NCI-H2196 treated with DMSO at 0.1 percent for 48 hours (cell line): Measurements from ENCODE around the gene FRA10AC1.

Source experiments
- DNase-seq: peaks from one replicate; lab custom pipeline; 2025; ENCODE audit not compliant: unreplicated experiment; lab: John Stamatoyannopoulos, UW

Gene FRA10AC1

GRCh38 chr10:93702210-93703001, at the start of gene FRA10AC1:
Gene FRA10AC1 (minus strand): TSS chr10:93702592. CDS start chr10:93700106, 2,486 bp downstream.
- DNase-seq: peak; percentile 39

DNA sequence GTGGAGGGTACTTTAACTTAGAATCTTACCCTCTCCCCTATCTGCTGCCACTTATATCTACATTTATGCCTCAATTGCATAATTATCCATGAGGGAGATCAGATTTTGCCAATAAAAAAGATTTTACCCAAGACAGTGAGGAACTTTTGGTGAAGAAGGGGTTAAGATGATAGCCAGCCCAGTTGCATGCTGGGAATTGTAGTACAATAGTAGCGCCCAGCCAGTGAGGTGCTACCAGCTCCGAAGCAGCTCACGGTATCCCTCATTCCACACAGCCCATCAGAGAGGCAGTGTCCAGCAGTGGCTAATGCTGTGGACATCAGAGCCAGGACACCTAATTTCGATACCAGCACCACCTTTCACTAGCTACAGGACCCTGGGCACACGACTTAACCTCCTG, 49.4 kb upstream of the FRA10AC1 start:
- DNase-seq: no peak

- no peak for DNase-seq
These were observed 48.7 kb upstream of the FRA10AC1 start for GRCh38 chr10:93751124-93751523.

- no peak for DNase-seq
These were observed 46.9 kb upstream of the FRA10AC1 start for GRCh38 chr10:93749218-93749799.

DNA sequence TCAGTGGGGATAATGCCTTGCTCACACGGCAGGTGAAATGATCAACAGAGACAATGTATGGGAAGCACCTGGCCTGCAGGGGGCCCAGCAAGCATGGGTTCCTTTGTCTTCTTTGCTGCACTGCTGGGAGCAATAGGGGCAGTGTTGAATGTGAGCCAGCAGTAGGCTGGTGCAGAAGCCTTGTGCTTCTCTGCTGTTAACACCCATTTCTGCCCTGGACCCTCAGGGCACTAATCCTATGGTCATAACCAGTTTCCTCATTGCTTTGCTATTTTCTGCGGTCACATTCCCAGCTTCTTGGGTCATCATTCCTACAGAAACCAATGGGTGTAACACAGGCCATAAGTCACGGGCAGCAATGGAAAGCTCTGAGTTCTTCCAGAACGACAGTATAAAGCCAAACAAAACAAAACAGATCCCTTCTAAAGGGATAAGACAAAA, 44.5 kb upstream of the FRA10AC1 start:
- DNase-seq: no peak

GRCh38 chr10:93745408-93746065, 43.1 kb upstream of the FRA10AC1 start:
- no peak for DNase-seq

DNA sequence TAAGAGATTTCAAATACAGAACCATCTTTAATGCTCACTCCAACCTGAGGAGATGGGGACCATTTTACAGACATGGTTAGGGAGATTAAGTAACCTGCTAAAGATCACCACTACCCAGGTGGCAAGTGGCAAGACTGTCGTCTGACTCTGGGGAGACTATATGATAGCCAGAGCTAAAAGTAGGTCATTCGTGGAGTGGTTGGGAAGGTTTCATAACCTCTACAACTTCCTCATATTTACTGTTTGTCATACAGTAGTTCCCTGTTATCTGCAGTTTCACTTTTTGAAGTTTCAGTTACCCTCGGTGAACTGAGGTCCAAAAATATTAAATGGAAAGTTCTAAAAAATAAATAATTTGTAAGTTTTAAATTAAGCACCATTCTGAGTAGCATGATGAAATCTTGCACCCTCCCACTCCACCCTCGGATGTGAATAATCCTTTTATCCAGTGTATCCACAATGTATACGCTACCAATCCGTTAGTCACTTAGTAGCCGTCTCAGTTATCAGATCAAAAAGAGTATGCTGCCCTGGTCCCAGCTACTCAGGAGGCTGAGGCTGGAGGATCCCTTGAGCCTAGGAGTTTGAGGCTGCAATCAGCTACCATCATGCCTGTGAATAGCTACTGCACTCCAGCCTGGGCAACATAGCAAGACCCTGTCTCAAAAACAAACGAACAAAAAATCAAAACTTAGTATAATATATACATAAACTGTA, 40.4 kb upstream of the FRA10AC1 start:
- no peak for DNase-seq

- no peak for DNase-seq
These were observed 39.0 kb upstream of the FRA10AC1 start for GRCh38 chr10:93741367-93741766.

DNA sequence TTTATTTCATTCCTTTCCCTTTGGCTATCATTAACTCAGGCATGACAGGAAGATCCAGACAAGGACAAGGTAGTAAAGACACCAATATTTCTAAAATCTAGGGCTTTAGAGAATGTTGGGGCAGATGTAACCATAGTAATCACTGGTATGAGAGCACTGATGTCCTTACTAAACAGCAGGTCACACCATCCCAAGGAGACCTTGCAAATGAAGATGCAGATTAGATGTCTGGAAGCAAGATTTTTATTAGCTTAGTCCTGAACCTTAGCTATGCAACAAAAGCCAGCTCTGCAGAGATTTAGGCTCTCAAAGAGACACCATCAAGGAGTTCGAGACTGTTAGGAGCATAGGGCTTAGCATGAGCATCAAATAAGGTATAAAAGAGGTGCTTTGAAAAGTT, 23.6 kb upstream of the FRA10AC1 start:
- DNase-seq: no peak

DNA sequence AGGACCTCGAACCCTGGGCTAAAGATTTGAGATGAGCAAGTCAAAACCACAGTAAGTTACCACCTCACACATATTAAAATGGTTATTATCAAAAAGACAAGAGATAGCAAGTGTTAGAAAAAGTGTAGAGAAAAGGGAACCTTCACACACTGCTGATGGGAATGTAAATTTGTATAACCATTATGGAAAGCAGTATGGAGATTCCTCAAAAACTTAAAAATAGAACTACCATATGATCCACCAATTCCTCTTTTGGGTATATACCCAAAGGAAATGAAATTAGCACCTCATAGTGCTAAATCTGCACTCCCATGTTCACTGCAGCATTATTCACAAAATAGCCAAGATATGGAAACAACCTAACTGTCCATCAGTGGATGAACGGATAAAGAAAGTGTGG, 20.8 kb upstream of the FRA10AC1 start:
- DNase-seq: no peak

DNA sequence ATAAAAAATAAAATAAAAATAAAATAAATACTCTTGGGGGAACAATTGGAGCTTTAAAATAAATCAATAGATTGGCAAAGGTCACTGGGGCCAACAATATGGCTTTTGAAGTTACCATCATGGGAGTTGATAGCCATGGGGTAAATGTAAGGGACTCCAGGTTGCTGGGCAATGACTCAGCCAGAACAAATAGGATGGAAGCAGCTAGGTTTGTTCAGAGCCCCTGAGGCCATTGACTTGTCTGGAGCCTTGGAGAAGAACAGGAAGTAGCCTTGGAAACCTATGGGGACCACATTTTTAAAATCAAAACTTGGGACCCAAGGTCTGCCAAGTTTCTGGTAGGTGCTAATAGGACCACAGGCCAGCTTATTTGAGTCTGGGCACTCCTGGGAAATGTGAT, 20.2 kb upstream of the FRA10AC1 start:
- no peak for DNase-seq

DNA sequence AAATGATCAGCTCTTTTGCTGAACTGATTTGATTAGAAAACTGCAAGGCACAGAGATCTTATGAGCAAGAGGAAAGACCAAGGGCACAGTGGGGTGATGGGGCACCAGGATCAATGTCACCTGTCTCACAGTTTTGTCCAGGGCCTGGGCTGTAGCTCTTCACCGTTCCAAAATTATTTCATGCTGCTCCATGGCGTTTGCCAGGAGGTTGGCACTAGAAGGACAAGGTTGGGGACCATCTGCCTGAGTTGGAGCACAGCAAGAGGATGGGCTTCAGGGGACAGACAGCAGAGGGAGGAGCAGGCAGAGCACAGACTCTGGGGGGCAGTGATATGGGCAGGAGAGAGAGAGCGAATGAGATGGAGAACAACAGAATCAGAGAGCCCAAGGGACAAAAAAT, 17.5 kb upstream of the FRA10AC1 start:
- no peak for DNase-seq

- no peak for DNase-seq
These were observed 16.7 kb upstream of the FRA10AC1 start for GRCh38 chr10:93718937-93719725.

DNA sequence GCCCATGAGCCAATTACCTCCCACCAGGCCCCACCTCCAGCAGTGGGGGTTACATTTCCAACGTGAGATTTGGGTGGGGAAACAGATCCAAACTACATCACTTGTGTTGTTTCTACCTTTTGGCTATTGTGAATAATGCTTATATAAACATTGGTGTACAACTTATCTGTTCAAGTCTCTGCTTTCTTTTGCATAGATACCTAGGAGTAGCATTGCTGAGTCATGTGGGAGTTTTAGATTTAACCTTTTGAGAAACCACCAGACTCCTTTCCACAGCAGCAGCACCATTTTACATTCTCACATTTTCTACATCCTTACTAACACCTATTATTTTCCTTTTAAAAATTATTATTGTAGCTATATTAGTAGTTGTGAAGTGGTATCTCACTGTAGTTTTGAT, 14.4 kb upstream of the FRA10AC1 start:
- DNase-seq: no peak

GRCh38 chr10:93715345-93715744, 13.0 kb upstream of the FRA10AC1 start:
- DNase-seq: no peak

DNA sequence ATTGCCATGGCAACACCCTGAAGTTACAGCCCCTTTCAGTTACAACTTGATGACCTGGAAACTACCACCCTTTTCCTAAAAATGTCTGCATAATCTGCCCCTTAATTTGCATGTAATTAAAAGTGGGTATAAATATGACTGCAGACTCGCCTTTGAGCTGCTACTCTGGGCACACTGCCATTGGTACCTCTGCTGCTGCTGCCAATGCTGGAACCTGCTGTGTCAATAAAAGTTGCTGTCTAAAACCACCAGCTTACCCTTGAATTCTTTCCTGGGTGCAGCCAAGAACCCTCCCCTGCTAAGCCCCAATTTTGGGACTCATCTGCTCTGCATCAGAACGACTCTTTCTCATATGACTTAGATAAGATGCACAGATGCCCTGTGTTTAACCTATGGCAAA, 10.2 kb upstream of the FRA10AC1 start:
- no peak for DNase-seq

- no peak for DNase-seq
These were observed 9.5 kb upstream of the FRA10AC1 start for GRCh38 chr10:93711891-93712290.

- no peak for DNase-seq
These were observed 8.0 kb upstream of the FRA10AC1 start for GRCh38 chr10:93710333-93710909.

DNA sequence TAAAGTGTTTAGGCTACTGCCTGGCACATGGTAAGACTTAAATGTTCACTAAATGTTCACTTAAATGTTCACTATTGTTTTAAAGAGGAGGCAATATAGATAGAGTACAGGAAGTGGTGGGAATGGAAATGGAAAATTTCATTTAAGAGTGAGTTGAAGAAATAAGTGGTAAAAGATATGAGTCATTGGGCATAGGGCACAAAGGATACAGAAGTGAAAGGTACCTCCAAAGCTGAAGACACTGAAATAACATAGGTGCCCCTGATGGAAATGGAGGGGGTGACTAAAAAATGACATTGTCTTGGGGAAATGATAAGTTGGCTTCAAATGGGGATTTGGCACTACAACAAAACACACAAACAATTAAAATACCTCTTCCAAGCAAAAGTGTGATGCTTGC, 5.2 kb upstream of the FRA10AC1 start:
- DNase-seq: no peak

DNA sequence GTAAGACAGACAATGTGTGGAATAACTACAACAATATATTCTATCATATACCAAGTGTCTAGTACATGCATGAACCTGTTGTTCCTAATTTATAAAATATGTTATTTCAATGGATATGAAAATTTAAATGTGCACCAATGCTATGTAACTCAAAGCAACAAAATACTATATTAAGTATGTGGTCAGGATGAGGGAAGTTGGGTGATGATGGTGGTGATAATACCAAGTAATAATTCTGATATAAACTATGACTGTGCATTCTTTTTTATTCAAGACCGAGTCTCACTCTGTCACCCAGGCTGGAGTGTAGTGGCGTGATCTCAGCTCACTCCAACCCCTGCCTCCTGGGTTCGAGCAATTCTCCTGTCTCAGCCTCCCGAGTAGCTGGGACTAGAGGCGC, 2.1 kb upstream of the FRA10AC1 start:
- DNase-seq: no peak
